VCaP (cell line): ENCODE measurements around the gene NIM1K.

Experiments
- H3K27ac ChIP-seq: fragments of 450-650 bp; 2 replicates; pipeline ENCODE4 v1.5.1; 2017
- CTCF ChIP-seq: fragments of 450-650 bp; conservative IDR thresholded peaks from 2 replicates; pipeline ENCODE4 v1.5.1; 2017; ENCODE audit warnings: mild to moderate bottlenecking, moderate library complexity

The NIM1K gene

GRCh38 chr5:43230707-43231106, 38.7 kb downstream of the NIM1K start:
- TF ChIP-seq CTCF = no peak
- H3K27ac ChIP-seq = no peak overlapping the region

DNA sequence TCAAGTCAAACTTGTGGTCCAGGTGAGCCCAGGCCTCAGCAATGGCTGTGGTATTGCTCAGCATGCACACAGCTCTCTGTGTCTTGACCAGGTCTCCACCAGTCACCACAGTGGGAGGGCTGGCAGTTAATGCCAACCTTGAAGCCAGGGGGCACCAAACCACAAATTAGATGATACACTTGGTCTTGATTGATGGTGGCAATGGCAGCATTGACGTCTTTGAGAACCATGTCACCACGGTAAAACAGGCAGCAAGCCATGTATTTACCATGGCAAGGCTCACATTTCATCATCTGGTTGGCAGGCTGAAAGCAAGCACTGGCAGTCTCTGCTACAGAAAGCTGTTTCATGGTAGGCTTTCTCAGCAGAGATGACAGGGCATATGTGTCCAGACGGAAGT, 40.0 kb downstream of the NIM1K start:
- H3K27ac ChIP-seq = no peak overlapping the region

GRCh38 chr5:43232943-43233833, 41.2 kb downstream of the NIM1K start:
- no peak for TF ChIP-seq CTCF
- H3K27ac ChIP-seq = no peak overlapping the region

More for the DNA sequence above, 40.0 kb downstream of the NIM1K start:
- peak; percentile 10; the same call in 1 of the 2 replicates for TF ChIP-seq CTCF

- no peak overlapping the region for H3K27ac ChIP-seq
- TF ChIP-seq CTCF = no peak
Measured at GRCh38 chr5:43233946-43234345, 41.9 kb downstream of the NIM1K start.

- no peak for TF ChIP-seq CTCF
- H3K27ac ChIP-seq = no peak overlapping the region
Measured at GRCh38 chr5:43236653-43237355, 44.8 kb downstream of the NIM1K start.

DNA sequence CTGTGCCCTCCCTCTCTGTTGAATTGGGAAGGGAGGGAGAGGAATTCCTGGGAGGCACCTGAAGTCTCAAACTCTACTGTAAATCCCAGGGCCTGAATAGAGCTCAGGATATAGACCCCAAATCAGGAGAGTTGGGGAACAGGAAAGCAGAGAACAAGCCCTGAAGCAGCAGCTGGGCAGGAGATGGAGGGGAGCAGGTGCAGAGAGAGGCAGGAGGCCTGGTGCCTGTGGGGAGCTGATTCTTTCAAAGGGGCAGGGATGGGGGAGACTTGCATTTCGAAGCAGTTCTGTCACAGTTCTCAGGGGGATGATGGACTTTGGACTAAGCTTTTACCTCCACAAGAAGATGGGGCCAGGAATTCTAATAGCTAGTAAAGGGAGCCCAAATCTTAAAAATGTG, 50.2 kb downstream of the NIM1K start:
- H3K27ac ChIP-seq = no peak overlapping the region
- TF ChIP-seq CTCF = no peak

DNA sequence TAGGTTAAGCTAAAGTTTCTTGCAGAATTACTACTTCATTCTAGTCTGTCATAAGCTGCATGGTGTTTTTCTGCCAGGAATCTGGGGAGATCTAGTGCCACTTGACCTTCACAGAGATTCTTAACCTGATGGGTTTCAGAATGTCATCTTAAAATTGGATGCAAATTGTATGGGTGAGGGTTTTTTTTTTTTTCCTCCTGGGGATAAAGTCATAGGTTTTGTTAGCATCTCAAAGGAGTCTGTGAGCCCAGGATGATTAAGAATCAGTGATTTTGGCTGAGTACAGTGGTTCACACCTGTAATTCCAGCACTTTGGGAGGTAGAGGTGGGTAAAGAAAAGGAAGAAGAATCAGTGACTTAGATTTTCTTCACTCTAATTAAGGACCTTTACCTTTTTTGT, 51.2 kb downstream of the NIM1K start:
- no peak for TF ChIP-seq CTCF
- no peak overlapping the region for H3K27ac ChIP-seq
